Thymus (tissue), 2 donors: ENCODE data around the gene GCA. TPM values are rescaled to one million over a fixed set of nuclear protein-coding genes. Genes with fewer than 3 reads are reported as not detected.

Experiments
- polyA plus RNA-seq: library from polyadenylated mRNA; stranded (reverse); fragments of 200-250 nt; gene quantifications from one replicate; pipeline ENCODE4 v1.2.3, GENCODE V29; 2013
- total RNA-seq: library from RNA; stranded (reverse); fragments of 120-200 nt; gene quantifications from one replicate; pipeline ENCODE4 v1.2.4, GENCODE V29; 2013
- donor health status: healthy.

Gene GCA
- total and polyA plus RNA-seq, 2 donors = 38.9 to 53.4 TPM

Other genes with a start within 250 kb of the GCA start
- 1.7 TPM for gene GCG, start 191.9 kb upstream of the GCA start, total RNA-seq
- 3.7 TPM for gene GCG, start 191.9 kb upstream of the GCA start, polyA plus RNA-seq
- 1.5 TPM for gene FAP, start 100.7 kb upstream of the GCA start, total RNA-seq
- gene FAP, start 100.7 kb upstream of the GCA start, polyA plus RNA-seq = 1.8 TPM
- gene IFIH1, start 25.4 kb upstream of the GCA start, total RNA-seq = 23.9 TPM
- gene IFIH1, start 25.4 kb upstream of the GCA start, polyA plus RNA-seq = 22.6 TPM